ENCODE data around the gene CSRNP2. TPM values are rescaled to one million over a fixed set of nuclear protein-coding genes. Genes with fewer than 3 reads are reported as not detected.

The CSRNP2 gene
- total RNA-seq, 1 experiment from 2014 or later: 33.7 TPM

GRCh38 chr12:51083126-51083833 is at the start of gene CSRNP2 (continued):
- peak; percentile 44; the same call in 1 of the 2 replicates for TF ChIP-seq ZNF416 (CRISPR knock-in tag; IDR thresholded peaks at IDR 0.05)
- no peak for TF ChIP-seq ATF1 (CRISPR knock-in tag; IDR thresholded peaks at IDR 0.05)
- TF ChIP-seq ZNF317 (CRISPR knock-in tag; IDR thresholded peaks at IDR 0.05; ENCODE audit: borderline replicate concordance, low read depth): peak; percentile 20; the same call in 1 of the 2 replicates
- TF ChIP-seq JUN (CRISPR knock-in tag; IDR thresholded peaks at IDR 0.05): no peak
- TF ChIP-seq AFF4 (CRISPR knock-in tag; IDR thresholded peaks at IDR 0.05; ENCODE audit: borderline replicate concordance): no peak
- TF ChIP-seq NFYB (CRISPR knock-in tag; conservative IDR thresholded peaks at IDR 0.05; ENCODE audit: low read depth): no peak; the same call in 1 of the 2 replicates
- TF ChIP-seq SMAD3 (CRISPR knock-in tag; IDR thresholded peaks at IDR 0.05; ENCODE audit: borderline replicate concordance): no peak
- no peak for TF ChIP-seq NFE2L1 (CRISPR knock-in tag; IDR thresholded peaks at IDR 0.05)
- TF ChIP-seq MLX (CRISPR knock-in tag; IDR thresholded peaks at IDR 0.05): no peak
- TF ChIP-seq CDX4 (CRISPR knock-in tag; IDR thresholded peaks at IDR 0.05; ENCODE audit: borderline replicate concordance): peak; percentile 47; the same call in 1 of the 2 replicates
- TF ChIP-seq JAZF1 (CRISPR knock-in tag; IDR thresholded peaks at IDR 0.05): no peak
- TF ChIP-seq CBFB (CRISPR knock-in tag; IDR thresholded peaks at IDR 0.05; ENCODE audit: low read depth): 0 out of 2 replicates have a peak, but pooled peaks have one; percentile 82
- TF ChIP-seq FOXP1 (CRISPR knock-in tag; IDR thresholded peaks at IDR 0.05; ENCODE audit: borderline replicate concordance): peak; percentile 90; the same call in 1 of the 2 replicates
- TF ChIP-seq KAT7 (CRISPR knock-in tag; IDR thresholded peaks at IDR 0.05; ENCODE audit: borderline replicate concordance): no peak
- no peak for TF ChIP-seq MXD4 (CRISPR knock-in tag; IDR thresholded peaks at IDR 0.05; ENCODE audit: borderline replicate concordance)
- no peak for TF ChIP-seq ARID4B (CRISPR knock-in tag; IDR thresholded peaks at IDR 0.05; ENCODE audit: borderline replicate concordance)
- peak; percentile 24; the same call in 1 of the 2 replicates for TF ChIP-seq NFATC4 (CRISPR knock-in tag; IDR thresholded peaks at IDR 0.05)
- TF ChIP-seq ERG (CRISPR knock-in tag; IDR thresholded peaks at IDR 0.05): peak; percentile 63; the same call in 1 of the 2 replicates
- 0 out of 2 replicates have a peak, but pooled peaks have one; percentile 43 for TF ChIP-seq OVOL2 (CRISPR knock-in tag; IDR thresholded peaks at IDR 0.05; ENCODE audit: borderline replicate concordance)
- no peak for TF ChIP-seq ZNF121 (CRISPR knock-in tag; IDR thresholded peaks at IDR 0.05)
- no peak for TF ChIP-seq ELF4 (CRISPR knock-in tag; IDR thresholded peaks at IDR 0.05; ENCODE audit: low read depth)
- no peak for TF ChIP-seq FOXJ3 (CRISPR knock-in tag; IDR thresholded peaks at IDR 0.05; ENCODE audit: borderline replicate concordance)
